Ascending aorta (tissue), 2 donors: Measurements from ENCODE around the gene RUNX1. TPM values are rescaled to one million over a fixed set of nuclear protein-coding genes. Genes with fewer than 3 reads are reported as not detected.

Experiments
- DNase-seq, 2 donors: peaks; one replicate each; pipeline ENCODE4 v3.0.0-alpha.2; 2019; ENCODE audit warnings: low spot score in 2 of 2
- H3K27ac ChIP-seq, 2 donors: fragments of 200-600 bp; sonication (generic); one replicate each; pipeline ENCODE4 v1.5.1; 2016 to 2017; ENCODE audit warnings: mild to moderate bottlenecking in 1 of 2
- H3K27me3 ChIP-seq: fragments of 200-600 bp; sonication (generic); one replicate; pipeline ENCODE4 v1.5.1; 2017
- H3K36me3 ChIP-seq, 2 donors: fragments of 200-600 bp; sonication (generic); one replicate each; pipeline ENCODE4 v1.5.1; 2016
- H3K4me1 ChIP-seq, 2 donors: fragments of 200-600 bp; sonication (generic); one replicate each; pipeline ENCODE4 v1.5.1; 2016 to 2017; ENCODE audit warnings: mild to moderate bottlenecking in 1 of 2
- H3K4me3 ChIP-seq, 2 donors: fragments of 200-600 bp; sonication (generic); one replicate each; pipeline ENCODE4 v1.5.1; 2016 to 2017; ENCODE audit warnings: mild to moderate bottlenecking in 1 of 2
- H3K9me3 ChIP-seq, 2 donors: fragments of 200-600 bp; sonication (generic); one replicate each; pipeline ENCODE4 v1.5.1; 2016
- CTCF ChIP-seq, 3 experiments: fragments of 200-600 bp in 2 of 3; fragments of 450-650 bp in 1 of 3; sonication (generic) in 2 of 3; IDR thresholded peaks; one replicate each; pipeline ENCODE4 v1.5.1; 2016 to 2019; ENCODE audit warnings: antibody characterized with exemption in 3 of 3, mild to moderate bottlenecking in 1 of 3, moderate library complexity in 1 of 3
- intact Hi-C: fragments of 100-400 bp; cut with DNase I; formaldehyde crosslinking; loops from one replicate; pipeline ENCODE4 v1.15.1; 2023
- total RNA-seq: library from RNA; depleted of rRNA; stranded (reverse); fragments of >200 nt; gene quantifications from one replicate; pipeline ENCODE4 v1.1.0, GENCODE V29; 2016

RUNX1 gene
- total RNA-seq, 1 donor from 2014 or later: 16.3 TPM

- Histone ChIP-seq H3K36me3 (no peaks in the 10 kb centered on the region), H3K9me3 (no peaks in the 10 kb centered on the region), H3K27ac (no peak overlapping the region), H3K4me3 (no peak overlapping the region), H3K27me3 (no peaks in the 10 kb centered on the region), H3K4me1 (no peaks in the 10 kb centered on the region)
- intact Hi-C loops: no loop called here
- no peak for TF ChIP-seq CTCF (IDR thresholded peaks at IDR 0.05)
- no peak for DNase-seq
These were observed 23.6 kb downstream of the RUNX1 start for GRCh38 chr21:35025206-35026152.

GRCh38 chr21:35024513-35024912 lies 24.6 kb downstream of the RUNX1 start:
- Histone ChIP-seq H3K4me1 (no peaks in the 10 kb centered on the region), H3K36me3 (no peaks in the 10 kb centered on the region), H3K27ac (no peak overlapping the region), H3K9me3 (no peaks in the 10 kb centered on the region), H3K27me3 (no peaks in the 10 kb centered on the region), H3K4me3 (no peak overlapping the region)
- TF ChIP-seq CTCF (IDR thresholded peaks at IDR 0.05): no peak
- intact Hi-C loops: no loop called here
- no peak for DNase-seq

GRCh38 chr21:35024071-35024420 lies 25.1 kb downstream of the RUNX1 start:
- intact Hi-C loops: no loop called here

GRCh38 chr21:35023396-35024070 lies 25.6 kb downstream of the RUNX1 start:
- DNase-seq: no peak
- Histone ChIP-seq H3K27me3 (no peaks in the 10 kb centered on the region), H3K4me1 (no peaks in the 10 kb centered on the region), H3K9me3 (no peaks in the 10 kb centered on the region), H3K27ac (no peak overlapping the region), H3K36me3 (no peaks in the 10 kb centered on the region), H3K4me3 (no peak overlapping the region)
- TF ChIP-seq CTCF (IDR thresholded peaks at IDR 0.05): no peak
- intact Hi-C loops: no loop called here

More at GRCh38 chr21:35024071-35024420, 25.1 kb downstream of the RUNX1 start:
- no peak for DNase-seq
- Histone ChIP-seq H3K36me3 (no peaks in the 10 kb centered on the region), H3K4me1 (no peaks in the 10 kb centered on the region), H3K27ac (no peak overlapping the region), H3K27me3 (no peaks in the 10 kb centered on the region), H3K4me3 (no peak overlapping the region), H3K9me3 (no peaks in the 10 kb centered on the region)
- TF ChIP-seq CTCF (IDR thresholded peaks at IDR 0.05): no peak

GRCh38 chr21:35021546-35021945 lies 27.6 kb downstream of the RUNX1 start:
- no peaks in the 10 kb centered on the region for H3K9me3 ChIP-seq
- H3K27ac ChIP-seq: no peak overlapping the region
- no peaks in the 10 kb centered on the region for H3K27me3 ChIP-seq
- H3K4me1 ChIP-seq: no peaks in the 10 kb centered on the region
- DNase-seq: no peak
- H3K4me3 ChIP-seq: no peak overlapping the region
- no peak for TF ChIP-seq CTCF (IDR thresholded peaks at IDR 0.05)
- intact Hi-C loops: no loop called here
- no peaks in the 10 kb centered on the region for H3K36me3 ChIP-seq
